Peyer's patch (tissue), 4 donors: ENCODE data around the gene POLE2. TPM values are rescaled to one million over a fixed set of nuclear protein-coding genes. Genes with fewer than 3 reads are reported as not detected.

Experiments
- DNase-seq, 3 donors: peaks; one replicate each; pipeline ENCODE4 v3.0.0-alpha.2; 2017 to 2019
- H3K27ac ChIP-seq, 4 donors: fragments of 200-600 bp; sonication (generic); one replicate each; pipeline ENCODE4 v1.5.1; 2016 to 2019
- H3K27me3 ChIP-seq, 2 donors: fragments of 200-600 bp; sonication (generic); one replicate each; pipeline ENCODE4 v1.5.1; 2019
- H3K36me3 ChIP-seq, 3 donors: fragments of 200-600 bp; sonication (generic); one replicate each; pipeline ENCODE4 v1.5.1; 2016 to 2019
- H3K4me1 ChIP-seq, 4 donors: fragments of 200-600 bp; sonication (generic); one replicate each; pipeline ENCODE4 v1.5.1; 2016 to 2019
- H3K4me3 ChIP-seq, 4 donors: fragments of 200-600 bp; sonication (generic); 1 replicate in 3 of 4; 2 replicates in 1 of 4; pipeline ENCODE4 v1.5.1; 2016 to 2019; ENCODE audit warnings: mild to moderate bottlenecking in 1 of 4
- H3K9me3 ChIP-seq, 4 donors: fragments of 200-600 bp; sonication (generic); one replicate each; pipeline ENCODE4 v1.5.1; 2016 to 2019; ENCODE audit warnings: mild to moderate bottlenecking in 1 of 4
- CTCF ChIP-seq, 6 experiments: fragments of 450-650 bp in 4 of 6; fragments of 200-600 bp in 2 of 6; sonication (generic) in 1 of 6; IDR thresholded peaks; one replicate each; pipeline ENCODE4 v1.5.1; 2017 to 2019; ENCODE audit warnings: antibody characterized with exemption in 6 of 6, mild to moderate bottlenecking in 3 of 6, moderate library complexity in 1 of 6
- POLR2A ChIP-seq, 2 donors: fragments of 450-650 bp; IDR thresholded peaks; one replicate each; pipeline ENCODE4 v1.5.1; 2017; ENCODE audit warnings: antibody characterized with exemption in 2 of 2, mild to moderate bottlenecking in 2 of 2, moderate library complexity in 2 of 2
- total RNA-seq, 4 donors: library from RNA; depleted of rRNA; stranded (reverse); fragments of >200 nt; gene quantifications; one replicate each; pipeline ENCODE4 v1.1.0, GENCODE V29; 2016

Gene POLE2
- total RNA-seq, 4 donors from 2014 or later: 2.5 to 10.7 (median 6.0) TPM

- DNase-seq: no peak
- no peaks in the 10 kb centered on the region for H3K9me3 ChIP-seq
- TF ChIP-seq CTCF (IDR thresholded peaks at IDR 0.05) (no peak), POLR2A (IDR thresholded peaks at IDR 0.05) (no peak)
- H3K36me3 ChIP-seq: peaks cover 0 to 17% (median 0%) of the 10 kb centered on the region in 3 donors
- no peaks in the 10 kb centered on the region for H3K27me3 ChIP-seq
- H3K4me1 ChIP-seq: peaks cover 0 to 30% (median 11%) of the 10 kb centered on the region in 4 donors
- no peak overlapping the region for H3K4me3 ChIP-seq
- no peak overlapping the region for H3K27ac ChIP-seq
These were observed 70.0 kb downstream of the POLE2 start for GRCh38 chr14:49617852-49618519.

- Histone ChIP-seq H3K4me3 (no peak overlapping the region), H3K27me3 (no peaks in the 10 kb centered on the region), H3K9me3 (no peaks in the 10 kb centered on the region), H3K27ac (no peak overlapping the region), H3K36me3 (peaks cover 0 to 17% (median 0%) of the 10 kb centered on the region in 3 donors), H3K4me1 (peaks cover 0 to 13% (median 2%) of the 10 kb centered on the region in 4 donors)
- DNase-seq: no peak
- TF ChIP-seq CTCF (IDR thresholded peaks at IDR 0.05) (no peak), POLR2A (IDR thresholded peaks at IDR 0.05) (no peak)
These were observed 72.2 kb downstream of the POLE2 start for GRCh38 chr14:49615776-49616175.

- no peak overlapping the region for H3K27ac ChIP-seq
- DNase-seq: no peak
- H3K4me3 ChIP-seq: no peak overlapping the region
- TF ChIP-seq POLR2A (IDR thresholded peaks at IDR 0.05): no peak
- TF ChIP-seq CTCF (IDR thresholded peaks at IDR 0.05): no peak
- peaks cover 0 to 17% (median 0%) of the 10 kb centered on the region in 3 donors for H3K36me3 ChIP-seq
- no peaks in the 10 kb centered on the region for H3K27me3 ChIP-seq
- peaks cover 0 to 7% (median under 1%) of the 10 kb centered on the region in 4 donors for H3K4me1 ChIP-seq
- no peaks in the 10 kb centered on the region for H3K9me3 ChIP-seq
These were observed 73.8 kb downstream of the POLE2 start for GRCh38 chr14:49614196-49614595.

- Histone ChIP-seq H3K4me1 (no peaks in the 10 kb centered on the region), H3K36me3 (peaks cover 0 to 10% (median 0%) of the 10 kb centered on the region in 3 donors), H3K9me3 (no peaks in the 10 kb centered on the region), H3K27ac (no peak overlapping the region), H3K4me3 (no peak overlapping the region), H3K27me3 (no peaks in the 10 kb centered on the region)
- no peak for DNase-seq
- no peak for TF ChIP-seq CTCF (IDR thresholded peaks at IDR 0.05)
- no peak for TF ChIP-seq POLR2A (IDR thresholded peaks at IDR 0.05)
These were observed 75.3 kb downstream of the POLE2 start for GRCh38 chr14:49612671-49613070.

- no peak for DNase-seq
- TF ChIP-seq POLR2A (IDR thresholded peaks at IDR 0.05) (no peak), CTCF (IDR thresholded peaks at IDR 0.05) (no peak)
These were observed 75.8 kb downstream of the POLE2 start for GRCh38 chr14:49612251-49612650.

More at GRCh38 chr14:49612251-49612650, 75.8 kb downstream of the POLE2 start:
- no peaks in the 10 kb centered on the region for H3K4me1 ChIP-seq
- H3K27me3 ChIP-seq: no peaks in the 10 kb centered on the region
- no peak overlapping the region for H3K27ac ChIP-seq
- H3K36me3 ChIP-seq: peaks cover 0 to 7% (median 0%) of the 10 kb centered on the region in 3 donors
- no peaks in the 10 kb centered on the region for H3K9me3 ChIP-seq
- H3K4me3 ChIP-seq: no peak overlapping the region
